Fibroblast of lung (primary cell): ENCODE results near the gene CDH4.

Experiments used
- CTCF ChIP-seq, 2 donors: IDR thresholded peaks in 1 of 2; conservative IDR thresholded peaks in 1 of 2; 1 replicate in 1 of 2; 2 replicates in 1 of 2; pipeline ENCODE4 v1.5.1; 2011 to 2012; ENCODE audit warnings: low read length in 2 of 2, control low read depth in 1 of 2, inconsistent platforms in 1 of 2, low read depth in 1 of 2, mild to moderate bottlenecking in 1 of 2
- EZH2 ChIP-seq: IDR thresholded peaks from 2 replicates; pipeline ENCODE4 v1.5.1; 2012; ENCODE audit warnings: low read length, control low read depth, mild to moderate bottlenecking; ENCODE audit errors: missing control alignments

GRCh38 chr20:61310954-61311353, 58.9 kb downstream of the CDH4 start:
- TF ChIP-seq CTCF (conservative IDR thresholded peaks at IDR 0.05 in 1 of 2, IDR thresholded peaks at IDR 0.05 in 1 of 2; ENCODE audit: low read depth in 1 of 2, low read length in 2 of 2) (no peak), EZH2 (no peak)
